ENCODE measurements around the gene MON1A.
"Not testable (repeated sequence)": the region's sequence is repeated elsewhere in the genome, so short reads cannot be mapped to it uniquely, and the experiment has no call there.

MON1A gene

DNA sequence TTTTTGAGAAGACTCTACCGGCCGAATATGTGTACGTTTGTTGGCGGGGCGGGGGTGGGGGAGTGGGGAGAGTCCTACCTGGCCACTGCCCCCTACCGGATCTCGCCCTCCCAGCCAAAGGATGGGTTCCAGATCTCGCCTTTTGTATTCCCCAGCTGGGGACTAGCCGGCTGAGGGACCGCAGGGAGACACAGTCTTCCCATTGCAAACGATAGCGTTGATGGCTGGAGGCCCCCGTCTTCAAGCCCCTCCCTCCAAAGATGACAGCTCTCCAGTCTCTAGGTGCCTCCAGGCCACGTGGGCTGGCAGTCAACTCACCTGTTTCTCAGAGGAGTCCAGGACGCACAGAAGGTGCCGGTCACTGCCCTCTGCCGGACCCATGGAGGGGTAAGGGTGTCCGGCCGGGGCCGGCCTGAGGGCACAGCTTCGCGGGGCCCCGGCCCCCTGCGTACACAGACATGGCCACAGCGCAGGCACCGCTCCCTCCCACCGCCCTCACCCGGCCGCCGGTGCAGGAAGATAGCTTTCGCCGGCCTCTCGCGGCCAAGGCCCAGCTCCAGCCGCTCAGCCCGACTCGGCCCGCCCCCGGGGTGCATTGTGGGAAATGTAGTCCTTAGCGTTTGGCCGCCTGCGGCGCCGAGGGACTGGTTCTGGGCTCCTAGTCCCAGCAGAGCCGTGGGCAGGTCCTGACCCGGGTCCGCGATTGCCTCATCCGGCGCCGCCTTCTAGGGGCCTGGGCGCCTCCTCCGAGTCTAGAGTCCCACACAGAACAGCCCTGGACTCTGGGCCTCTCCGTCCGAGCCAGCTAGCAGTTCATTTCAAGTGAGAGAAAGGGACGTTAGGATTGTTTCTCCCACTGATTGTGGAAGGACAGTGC is at the start of gene MON1A:
MON1A (minus strand) TSS at position 521 of the 877 bp plus-strand sequence. CDS start 16,465 bp downstream, outside the sequence.
- DNase-seq (ENCODE audit: low read depth in 2 of 2), result peak; percentile 75 to 86

GRCh38 chr3:49976942-49977341 is 47.3 kb upstream of the MON1A start:
- no peak for DNase-seq (ENCODE audit: low read depth in 2 of 2)

- DNase-seq (ENCODE audit: low read depth in 2 of 2), result no peak
Measured at GRCh38 chr3:49972656-49973055, 43.0 kb upstream of the MON1A start.

- DNase-seq (ENCODE audit: low read depth in 2 of 2), result no peak
Measured at GRCh38 chr3:49968346-49968745, 38.7 kb upstream of the MON1A start.

- DNase-seq (ENCODE audit: low read depth in 2 of 2), result no peak
Measured at GRCh38 chr3:49967291-49967690, 37.7 kb upstream of the MON1A start.

- no peak for DNase-seq (ENCODE audit: low read depth in 2 of 2)
Measured at GRCh38 chr3:49966233-49966942, 36.8 kb upstream of the MON1A start.

DNA sequence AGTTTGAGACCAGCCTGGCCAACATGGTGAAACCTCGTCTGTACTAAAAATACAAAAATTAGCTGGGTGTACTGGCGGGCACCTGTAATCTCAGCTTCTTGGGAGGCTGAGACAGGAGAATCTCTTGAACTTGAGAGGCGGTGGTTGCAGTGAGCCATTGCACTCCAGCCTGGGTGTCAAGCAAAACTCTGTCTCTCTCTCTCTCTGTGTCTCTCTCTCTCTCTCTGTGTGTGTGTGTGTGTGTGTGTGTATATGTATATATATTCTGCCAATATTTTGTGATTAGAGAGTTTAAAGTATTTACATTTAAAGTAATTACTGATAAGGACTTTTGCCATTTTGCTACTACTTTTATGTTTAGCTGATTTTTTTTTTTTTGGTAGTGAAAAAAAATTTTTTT is 26.0 kb upstream of the MON1A start:
- DNase-seq (ENCODE audit: low read depth in 2 of 2), result no peak

DNA sequence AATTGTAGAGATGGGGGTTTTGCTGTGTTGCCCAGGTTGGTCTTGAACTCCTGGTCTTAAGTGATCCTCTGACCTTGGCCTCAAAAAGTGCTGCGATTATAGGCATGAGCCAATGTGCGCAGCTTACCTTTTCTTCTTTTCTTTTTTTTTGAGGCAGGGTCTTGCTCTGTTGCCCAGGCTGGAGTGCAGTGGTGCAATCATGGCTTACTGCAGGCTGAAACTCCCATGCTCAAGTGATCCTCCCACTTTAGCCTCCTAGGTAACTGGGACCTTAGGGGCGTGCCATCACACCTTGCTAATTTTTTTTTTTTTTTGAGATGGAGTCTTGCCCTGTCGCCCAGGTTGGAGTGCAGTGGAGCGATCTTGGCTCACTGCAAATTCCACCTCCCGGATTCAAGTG is 23.3 kb upstream of the MON1A start:
- no peak for DNase-seq (ENCODE audit: low read depth in 2 of 2)

DNA sequence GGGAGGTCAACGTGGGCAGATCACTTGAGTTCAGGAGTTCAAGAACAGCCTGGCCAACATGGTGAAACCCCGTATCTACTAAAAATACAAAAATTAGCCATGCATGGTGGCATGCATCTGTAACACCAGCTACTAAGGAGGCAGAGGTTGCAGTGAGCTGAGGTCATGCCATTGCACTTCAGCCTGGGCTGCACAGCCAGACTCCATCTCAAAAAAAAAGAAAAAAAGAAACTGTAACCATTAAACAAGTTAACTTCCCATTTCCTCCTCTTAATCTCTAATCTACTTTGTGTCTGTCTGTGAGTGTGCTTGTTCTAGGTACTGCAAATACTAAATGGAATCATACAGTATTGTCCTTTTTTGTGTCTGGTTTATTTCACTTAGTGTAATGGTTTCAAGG is 13.0 kb upstream of the MON1A start:
- no peak for DNase-seq (ENCODE audit: low read depth in 2 of 2)

DNA sequence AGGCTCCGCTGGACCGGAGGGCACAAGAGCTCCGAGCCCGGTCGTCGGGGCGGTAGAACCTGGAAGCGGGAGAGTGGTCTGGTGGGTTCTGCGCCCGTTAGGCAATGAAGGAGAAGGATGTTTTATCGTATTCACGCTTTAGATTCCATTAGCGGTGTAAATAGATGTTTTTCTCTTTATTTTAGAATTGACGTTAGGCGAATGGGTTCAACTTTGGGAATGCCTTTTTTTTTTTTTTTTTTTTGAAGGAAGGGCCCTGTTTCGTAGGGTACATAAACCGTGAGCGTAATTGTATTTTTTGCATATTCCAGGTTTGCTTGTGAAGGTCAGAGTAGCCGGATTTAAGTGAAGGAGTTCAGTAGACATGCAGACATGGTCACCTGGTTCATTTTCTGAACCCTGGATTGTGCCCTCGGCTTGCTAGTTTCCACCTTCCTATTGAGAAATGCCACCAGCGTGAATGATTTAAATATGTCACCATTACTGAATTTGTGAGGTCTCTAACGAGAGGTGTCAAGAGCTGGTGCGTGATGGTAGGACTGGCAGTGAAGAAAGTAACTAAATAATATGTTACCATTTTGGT is 11.1 kb upstream of the MON1A start:
- DNase-seq (ENCODE audit: low read depth in 2 of 2), result no peak

GRCh38 chr3:49939858-49940666 is 10.5 kb upstream of the MON1A start, which contains the start of gene RBM6:
TSS of gene RBM6 (plus strand) at chr3:49940150. CDS start at chr3:49962642, 22,492 bp downstream.
- peak; percentile 88 to 92 for DNase-seq (ENCODE audit: low read depth in 2 of 2)

DNA sequence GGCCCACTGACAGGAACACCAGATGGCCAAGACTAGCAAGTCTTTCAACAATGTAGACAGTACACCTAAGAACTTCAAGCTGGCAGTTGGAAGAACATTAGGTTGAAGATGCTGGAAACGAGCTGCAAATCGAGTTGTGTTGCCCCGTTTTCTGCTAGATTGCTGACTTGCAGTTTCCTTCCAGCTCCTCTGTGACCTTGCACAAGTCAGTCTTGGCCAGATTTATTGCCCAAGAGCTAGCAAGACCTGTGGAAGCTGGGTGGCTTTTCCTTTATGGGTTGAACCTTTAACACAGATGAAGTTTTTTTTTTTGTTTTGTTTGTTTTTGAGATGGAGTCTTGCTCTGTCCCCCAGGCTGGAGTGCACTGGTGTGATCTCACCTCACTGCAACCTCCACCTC is 7.5 kb upstream of the MON1A start:
- no peak for DNase-seq (ENCODE audit: low read depth in 2 of 2)

DNA sequence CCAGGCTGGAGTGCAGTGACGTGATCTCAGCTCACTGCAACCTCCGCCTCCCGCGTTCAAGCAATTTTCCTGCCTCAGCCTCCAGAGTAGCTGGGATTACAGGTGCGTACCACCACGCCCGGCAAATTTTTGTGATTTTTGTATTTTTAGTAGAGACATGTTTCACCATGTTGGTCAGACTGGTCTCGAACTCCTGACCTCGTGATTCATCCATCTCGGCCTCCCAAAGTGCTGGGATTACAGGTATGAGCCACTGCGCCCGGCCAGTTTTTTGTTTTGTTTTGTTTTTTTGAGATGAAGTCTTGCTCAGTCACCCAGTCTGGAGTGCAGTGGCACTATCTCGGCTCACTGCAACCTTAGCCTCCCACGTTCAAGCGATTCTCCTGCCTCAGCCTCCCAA is 2.7 kb upstream of the MON1A start:
- DNase-seq (ENCODE audit: low read depth in 2 of 2), result not testable (repeated sequence)

GRCh38 chr3:49930922-49931321 is 1.3 kb upstream of the MON1A start:
- no peak for DNase-seq (ENCODE audit: low read depth in 2 of 2)

- DNase-seq (ENCODE audit: low read depth in 2 of 2), result no peak
Measured at GRCh38 chr3:49930168-49930690, 618 bp upstream of the MON1A start.

- DNase-seq (ENCODE audit: low read depth in 2 of 2), result no peak
Measured at GRCh38 chr3:49928481-49929017, 1.1 kb downstream of the MON1A start.

DNA sequence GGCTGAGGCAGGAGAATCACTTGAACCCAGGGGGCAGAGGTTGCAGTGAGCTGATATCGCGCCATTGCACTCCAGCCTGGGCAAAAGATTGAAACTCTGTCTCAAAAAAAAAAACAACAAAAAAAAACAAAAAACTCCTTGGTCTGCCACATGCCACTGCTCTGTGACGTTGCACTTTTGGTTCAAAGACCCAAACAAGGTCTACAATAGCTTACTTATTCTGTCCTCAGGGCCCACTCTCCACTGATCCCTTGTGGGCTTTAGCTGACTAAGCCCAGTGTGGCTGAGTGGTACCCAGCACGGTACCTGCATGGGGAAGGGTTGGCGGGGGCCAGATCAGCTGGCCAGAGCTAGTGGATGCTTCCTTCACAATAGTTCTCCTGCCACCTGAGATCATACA is 1.8 kb downstream of the MON1A start:
- no peak for DNase-seq (ENCODE audit: low read depth in 2 of 2)

- DNase-seq (ENCODE audit: low read depth in 2 of 2), result no peak
Measured at GRCh38 chr3:49926117-49926728, 3.4 kb downstream of the MON1A start.

GRCh38 chr3:49925485-49925884 is 4.1 kb downstream of the MON1A start:
- DNase-seq (ENCODE audit: low read depth in 2 of 2), result no peak

DNA sequence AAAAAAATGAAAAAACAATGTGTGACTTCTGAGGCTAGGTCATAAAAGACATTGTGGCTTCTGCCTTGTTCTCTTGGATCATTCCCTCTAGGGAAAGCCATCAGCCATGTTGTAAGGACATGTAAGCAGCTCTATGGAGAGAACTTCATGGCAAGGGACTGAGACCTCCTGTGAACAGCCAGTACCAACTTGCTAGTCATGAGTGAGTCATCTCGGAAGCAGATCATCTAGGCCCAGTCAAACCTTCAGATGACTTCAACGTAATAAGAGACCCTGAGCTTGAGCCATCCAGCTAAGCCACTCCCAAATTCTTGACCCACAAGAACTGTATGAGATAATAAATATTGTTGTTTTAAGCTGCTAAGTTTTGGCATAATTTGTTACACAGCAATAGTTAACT is 4.9 kb downstream of the MON1A start:
- DNase-seq (ENCODE audit: low read depth in 2 of 2), result no peak

Measured in stimulated activated CD4-positive, alpha-beta T cell treated with anti-CD3 and anti-CD28 coated beads, Interleukin-1b, Interleukin-23, amount 100 ng/mL, for 4 hours (primary cell).